PC-9 (cell line): ENCODE data around the gene ERC1. TPM values are rescaled to one million over a fixed set of nuclear protein-coding genes. Genes with fewer than 3 reads are reported as not detected.

Experiments
- BruUV-seq: library from RNA; stranded (reverse); fragments of 400-500 nt; replicated peaks from 2 replicates; lab custom pipeline; 2021; lab: Mats Ljungman, UMichigan
- CTCF ChIA-PET: fragments of 300-600 bp; sonication (Branson Sonifier 250); formaldehyde crosslinking; loops from one replicate; lab custom pipeline; 2022; ENCODE audit warnings: antibody characterized with exemption; lab: Charles Lee
- POLR2A ChIA-PET: fragments of 300-600 bp; sonication (Branson Sonifier 250); formaldehyde crosslinking; loops from one replicate; lab custom pipeline; 2022; ENCODE audit warnings: antibody characterized with exemption; ENCODE audit not compliant: unreplicated experiment; lab: Charles Lee
- DNase-seq, 2 experiments: peaks; one replicate each; pipeline versions ENCODE4 v3.0.0 to v3.0.0-alpha.2; 2015 to 2022; ENCODE audit warnings: mixed read lengths in 1 of 2
- H2AFZ ChIP-seq: fragments of 200-600 bp; sonication (generic); 2 replicates; pipeline ENCODE4 v1.8.1; 2017; ENCODE audit warnings: antibody characterized with exemption
- H3F3A ChIP-seq: fragments of 200-600 bp; sonication (generic); 2 replicates; pipeline ENCODE4 v1.8.1; 2017; ENCODE audit warnings: antibody characterized with exemption, mild to moderate bottlenecking, low read depth; ENCODE audit not compliant: insufficient read depth
- H3K27ac ChIP-seq: fragments of 200-600 bp; sonication (generic); 2 replicates; pipeline ENCODE4 v1.6.1; 2016; ENCODE audit warnings: mixed run types
- H3K27me3 ChIP-seq: fragments of 200-600 bp; sonication (generic); 2 replicates; pipeline ENCODE4 v1.6.1; 2016; ENCODE audit warnings: low read depth, mixed run types; ENCODE audit not compliant: insufficient read depth
- H3K36me3 ChIP-seq: fragments of 200-600 bp; sonication (generic); 2 replicates; pipeline ENCODE4 v1.6.1; 2016; ENCODE audit warnings: low read depth, mixed run types
- H3K4me1 ChIP-seq: fragments of 200-600 bp; sonication (generic); replicated peaks from 2 replicates; pipeline ENCODE4 v1.6.1; 2016; ENCODE audit warnings: mixed run types; ENCODE audit not compliant: insufficient read depth
- H3K4me2 ChIP-seq: fragments of 200-600 bp; sonication (generic); 2 replicates; pipeline ENCODE4 v1.6.1; 2017; ENCODE audit warnings: mixed run types
- H3K4me3 ChIP-seq: fragments of 200-600 bp; sonication (generic); 2 replicates; pipeline ENCODE4 v1.6.1; 2016; ENCODE audit warnings: mixed run types
- H3K79me2 ChIP-seq: fragments of 200-600 bp; sonication (generic); 2 replicates; pipeline ENCODE4 v1.6.1; 2017; ENCODE audit warnings: low read depth, mixed run types
- H3K9me2 ChIP-seq: fragments of 200-600 bp; sonication (generic); 2 replicates; pipeline ENCODE4 v1.8.1; 2017; ENCODE audit warnings: mild to moderate bottlenecking; ENCODE audit not compliant: insufficient read depth
- H3K9me3 ChIP-seq: fragments of 200-600 bp; sonication (generic); 2 replicates; pipeline ENCODE4 v1.8.1; 2016; ENCODE audit warnings: low read depth; ENCODE audit not compliant: insufficient read depth
- H4K20me1 ChIP-seq: fragments of 200-600 bp; sonication (generic); 2 replicates; pipeline ENCODE4 v1.8.1; 2017; ENCODE audit not compliant: insufficient read depth
- CTCF ChIP-seq: fragments of 200-600 bp; sonication (generic); conservative IDR thresholded peaks from 2 replicates; pipeline ENCODE4 v1.6.1; 2017; ENCODE audit warnings: mixed run types, antibody characterized with exemption, mild to moderate bottlenecking, moderate library complexity
- EZH2 ChIP-seq: fragments of 200-600 bp; sonication (generic); IDR thresholded peaks from 2 replicates; pipeline ENCODE4 v1.8.0; 2017; ENCODE audit warnings: antibody characterized with exemption, low read depth
- intact Hi-C: fragments of 100-400 bp; cut with micrococcal nuclease; formaldehyde crosslinking; loops from one replicate; pipeline ENCODE4 v1.10.0; 2022; ENCODE audit not compliant: unreplicated experiment
- total RNA-seq: library from RNA; stranded (reverse); gene quantifications from 2 replicates; pipeline ENCODE4 v1.2.3, GENCODE V29; 2021

ERC1 gene
- total RNA-seq, 1 experiment from 2014 or later, result 52.0 TPM

- peak in 1 of 2 experiments; percentile 53 for DNase-seq
- POLR2A ChIA-PET, result no interaction called here
- Histone ChIP-seq H4K20me1 (no peaks in the 10 kb centered on the region), H3K27me3 (no peaks in the 10 kb centered on the region), H3K27ac (no peak overlapping the region), H3K4me3 (no peak overlapping the region), H3K4me1 (no peaks in the 10 kb centered on the region), H3K9me3 (no peaks in the 10 kb centered on the region), H3K36me3 (no peaks in the 10 kb centered on the region), H2AFZ (no peak overlapping the region), H3K79me2 (no peaks in the 10 kb centered on the region), H3K9me2 (no peaks in the 10 kb centered on the region), H3K4me2 (no peak overlapping the region), H3F3A (0 out of 2 replicates have a peak, but pooled peaks cover 4% of the 10 kb centered on the region)
- intact Hi-C loops, result no loop called here
- no TSS peak for BruUV-seq
- TF ChIP-seq CTCF (no peak), EZH2 (no peak)
- CTCF ChIA-PET, result interaction anchor here (0.5 to 1.1 kb wide), 2 partner anchors 123 to 614 kb away, joined by 4 read pairs; no protein-coding TSS in a partner anchor
Measured at GRCh38 chr12:969821-970220, 21.2 kb upstream of the ERC1 start.

- H3K4me2 ChIP-seq, result no peak overlapping the region
- POLR2A ChIA-PET, result no interaction called here
- no peak overlapping the region for H2AFZ ChIP-seq
- intact Hi-C loops, result no loop called here
- no peak overlapping the region for H3K27ac ChIP-seq
- peak in 1 of 2 experiments; percentile 76 for DNase-seq
- H3K36me3 ChIP-seq, result no peaks in the 10 kb centered on the region
- H3K4me1 ChIP-seq, result no peaks in the 10 kb centered on the region
- H3K4me3 ChIP-seq, result no peak overlapping the region
- no peaks in the 10 kb centered on the region for H3K27me3 ChIP-seq
- H4K20me1 ChIP-seq, result no peaks in the 10 kb centered on the region
- no peaks in the 10 kb centered on the region for H3K79me2 ChIP-seq
- no TSS peak for BruUV-seq
- CTCF ChIA-PET, result no interaction called here
- H3K9me3 ChIP-seq, result no peaks in the 10 kb centered on the region
- H3F3A ChIP-seq, result 0 out of 2 replicates have a peak, but pooled peaks cover 4% of the 10 kb centered on the region
- TF ChIP-seq CTCF (no peak), EZH2 (no peak)
- no peaks in the 10 kb centered on the region for H3K9me2 ChIP-seq
Measured at GRCh38 chr12:971991-972390, 19.0 kb upstream of the ERC1 start.

GRCh38 chr12:974271-974862, 16.7 kb upstream of the ERC1 start:
- no peak overlapping the region for H3K4me3 ChIP-seq
- DNase-seq, result no peak
- no peaks in the 10 kb centered on the region for H3K36me3 ChIP-seq
- no peaks in the 10 kb centered on the region for H3K79me2 ChIP-seq
- TF ChIP-seq EZH2 (no peak), CTCF (no peak)
- H3K27ac ChIP-seq, result no peak overlapping the region
- H3K9me3 ChIP-seq, result no peaks in the 10 kb centered on the region
- intact Hi-C loops, result no loop called here
- no peak overlapping the region for H2AFZ ChIP-seq
- no peaks in the 10 kb centered on the region for H3K4me1 ChIP-seq
- no peak overlapping the region for H3K4me2 ChIP-seq
- ChIA-PET CTCF (no interaction called here), POLR2A (no interaction called here)
- no TSS peak for BruUV-seq
- H3K9me2 ChIP-seq, result no peaks in the 10 kb centered on the region
- 0 out of 2 replicates have a peak, but pooled peaks cover 4% of the 10 kb centered on the region for H3F3A ChIP-seq
- H4K20me1 ChIP-seq, result no peaks in the 10 kb centered on the region
- no peaks in the 10 kb centered on the region for H3K27me3 ChIP-seq
